ENCODE results near the gene LUZP2. TPM values are rescaled to one million over a fixed set of nuclear protein-coding genes. Genes with fewer than 3 reads are reported as not detected.

LUZP2 gene
- total RNA-seq, 4 donors from 2014 or later, result 0.23 to 0.83 (median 0.48) TPM

GRCh38 chr11:24635588-24636290, 138.9 kb downstream of the LUZP2 start:
- H3K27me3 ChIP-seq, result no peaks in the 10 kb centered on the region
- no peak for TF ChIP-seq POLR2A (IDR thresholded peaks at IDR 0.05)
- TF ChIP-seq CTCF (IDR thresholded peaks at IDR 0.05), result no peak
- intact Hi-C loops (cut with DNase I), result no loop called here
- DNase-seq, result no peak
- no peaks in the 10 kb centered on the region for H3K36me3 ChIP-seq
- 81 to 89% methylated on average over 5 of the region's 5 CpGs for WGBS, 2 donors
- H3K4me3 ChIP-seq, result no peak overlapping the region
- H3K9me3 ChIP-seq, result no peaks in the 10 kb centered on the region
- no peaks in the 10 kb centered on the region for H3K4me1 ChIP-seq
- H3K27ac ChIP-seq, result no peak overlapping the region

- intact Hi-C loops (cut with DNase I), result no loop called here
- TF ChIP-seq POLR2A (IDR thresholded peaks at IDR 0.05), result no peak
- no peak for TF ChIP-seq CTCF (IDR thresholded peaks at IDR 0.05)
These were observed 139.4 kb downstream of the LUZP2 start for GRCh38 chr11:24636291-24636629.

GRCh38 chr11:24637520-24637919, 140.7 kb downstream of the LUZP2 start:
- H3K9me3 ChIP-seq, result no peaks in the 10 kb centered on the region
- no peak overlapping the region for H3K4me3 ChIP-seq
- intact Hi-C loops (cut with DNase I), result no loop called here
- H3K27ac ChIP-seq, result no peak overlapping the region
- no peaks in the 10 kb centered on the region for H3K4me1 ChIP-seq
- DNase-seq, result no peak
- TF ChIP-seq CTCF (IDR thresholded peaks at IDR 0.05) (no peak), POLR2A (IDR thresholded peaks at IDR 0.05) (no peak)
- H3K27me3 ChIP-seq, result no peaks in the 10 kb centered on the region
- 60 to 76% methylated on average over 6 of the region's 6 CpGs for WGBS, 2 donors
- H3K36me3 ChIP-seq, result no peaks in the 10 kb centered on the region

More at GRCh38 chr11:24636291-24636629, 139.4 kb downstream of the LUZP2 start:
- 83 to 87% methylated on average over 1 of the region's 1 CpG for WGBS, 2 donors
- H3K36me3 ChIP-seq, result no peaks in the 10 kb centered on the region
- H3K4me1 ChIP-seq, result no peaks in the 10 kb centered on the region
- no peak overlapping the region for H3K4me3 ChIP-seq
- no peak for DNase-seq
- no peaks in the 10 kb centered on the region for H3K9me3 ChIP-seq
- no peak overlapping the region for H3K27ac ChIP-seq
- H3K27me3 ChIP-seq, result no peaks in the 10 kb centered on the region

GRCh38 chr11:24642648-24643047, 145.8 kb downstream of the LUZP2 start:
- no peaks in the 10 kb centered on the region for H3K4me1 ChIP-seq
- no peaks in the 10 kb centered on the region for H3K9me3 ChIP-seq
- no peaks in the 10 kb centered on the region for H3K36me3 ChIP-seq
- H3K4me3 ChIP-seq, result no peak overlapping the region
- H3K27me3 ChIP-seq, result no peaks in the 10 kb centered on the region
- DNase-seq, result no peak
- TF ChIP-seq POLR2A (IDR thresholded peaks at IDR 0.05), result no peak
- TF ChIP-seq CTCF (IDR thresholded peaks at IDR 0.05), result no peak
- intact Hi-C loops (cut with DNase I), result no loop called here
- H3K27ac ChIP-seq, result no peak overlapping the region

GRCh38 chr11:24645563-24645962, 148.7 kb downstream of the LUZP2 start:
- Histone ChIP-seq H3K27ac (no peak overlapping the region), H3K27me3 (no peaks in the 10 kb centered on the region), H3K36me3 (no peaks in the 10 kb centered on the region), H3K4me3 (no peak overlapping the region), H3K4me1 (no peaks in the 10 kb centered on the region), H3K9me3 (no peaks in the 10 kb centered on the region)
- no peak for TF ChIP-seq POLR2A (IDR thresholded peaks at IDR 0.05)
- no peak for TF ChIP-seq CTCF (IDR thresholded peaks at IDR 0.05)
- intact Hi-C loops (cut with DNase I), result no loop called here
- no peak for DNase-seq
